AG10803 (cell line): ENCODE measurements around the gene ZBTB46.

Experiments used
- DNase-seq: peaks from one replicate; pipeline ENCODE4 v3.0.0; 2010; ENCODE audit warnings: low read depth
- H3K4me3 ChIP-seq: 2 replicates; pipeline ENCODE4 v1.5.1; 2011; ENCODE audit warnings: mild to moderate bottlenecking, low read length, control low read depth
- CTCF ChIP-seq: conservative IDR thresholded peaks from 2 replicates; pipeline ENCODE4 v1.5.1; 2011; ENCODE audit warnings: mild to moderate bottlenecking, low read length, control low read depth, inconsistent platforms

Gene ZBTB46

GRCh38 chr20:63705232-63706026, 125.6 kb downstream of the ZBTB46 start:
- H3K4me3 ChIP-seq: no peak overlapping the region; the same call in 1 of the 2 replicates
- DNase-seq: no peak
- TF ChIP-seq CTCF: no peak

GRCh38 chr20:63704749-63705117, 126.3 kb downstream of the ZBTB46 start:
- no peak for TF ChIP-seq CTCF
- no peak for DNase-seq
- H3K4me3 ChIP-seq: no peak overlapping the region

GRCh38 chr20:63703976-63704748, 126.9 kb downstream of the ZBTB46 start:
- no peak for DNase-seq
- H3K4me3 ChIP-seq: no peak overlapping the region
- TF ChIP-seq CTCF: no peak

- DNase-seq: no peak
- TF ChIP-seq CTCF: no peak
- H3K4me3 ChIP-seq: no peak overlapping the region
These were observed 127.5 kb downstream of the ZBTB46 start for GRCh38 chr20:63703471-63703975.

GRCh38 chr20:63702751-63703470, 128.2 kb downstream of the ZBTB46 start:
- no peak for TF ChIP-seq CTCF
- H3K4me3 ChIP-seq: no peak overlapping the region
- no peak for DNase-seq

GRCh38 chr20:63702036-63702665, 128.9 kb downstream of the ZBTB46 start:
- DNase-seq: no peak
- no peak for TF ChIP-seq CTCF
- H3K4me3 ChIP-seq: no peak overlapping the region
